ENCODE results near the gene CEP295NL.

CEP295NL gene, protein sequence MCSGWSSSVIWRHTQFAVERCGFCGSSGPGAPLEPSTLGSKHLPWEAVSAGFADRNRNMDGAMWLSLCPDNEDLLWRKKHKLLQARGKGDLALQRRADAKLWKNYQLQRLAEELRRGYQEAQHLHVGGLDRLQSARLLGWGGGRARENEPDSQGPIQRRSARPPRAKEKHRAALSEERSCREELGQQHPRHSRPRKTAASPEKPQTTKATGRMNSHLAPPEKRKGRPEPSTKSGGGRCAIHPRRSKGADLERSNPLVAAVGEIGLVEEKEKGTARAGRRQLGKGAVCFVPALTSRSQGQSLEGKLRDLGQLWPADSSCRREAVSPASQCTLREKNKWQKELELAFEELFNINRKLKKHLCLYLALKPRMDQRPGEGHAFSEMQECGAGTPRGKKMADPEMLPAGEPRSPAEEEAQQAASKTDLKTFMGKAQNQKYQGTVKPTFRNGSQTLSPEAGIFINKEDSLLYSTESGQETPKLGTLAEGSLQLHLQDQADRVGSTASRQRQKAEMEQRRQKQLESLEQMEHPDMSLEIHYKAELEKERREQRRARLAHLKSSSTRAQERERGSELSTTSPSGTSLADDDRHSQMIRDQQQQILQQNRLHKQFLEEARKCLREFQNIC

DNA sequence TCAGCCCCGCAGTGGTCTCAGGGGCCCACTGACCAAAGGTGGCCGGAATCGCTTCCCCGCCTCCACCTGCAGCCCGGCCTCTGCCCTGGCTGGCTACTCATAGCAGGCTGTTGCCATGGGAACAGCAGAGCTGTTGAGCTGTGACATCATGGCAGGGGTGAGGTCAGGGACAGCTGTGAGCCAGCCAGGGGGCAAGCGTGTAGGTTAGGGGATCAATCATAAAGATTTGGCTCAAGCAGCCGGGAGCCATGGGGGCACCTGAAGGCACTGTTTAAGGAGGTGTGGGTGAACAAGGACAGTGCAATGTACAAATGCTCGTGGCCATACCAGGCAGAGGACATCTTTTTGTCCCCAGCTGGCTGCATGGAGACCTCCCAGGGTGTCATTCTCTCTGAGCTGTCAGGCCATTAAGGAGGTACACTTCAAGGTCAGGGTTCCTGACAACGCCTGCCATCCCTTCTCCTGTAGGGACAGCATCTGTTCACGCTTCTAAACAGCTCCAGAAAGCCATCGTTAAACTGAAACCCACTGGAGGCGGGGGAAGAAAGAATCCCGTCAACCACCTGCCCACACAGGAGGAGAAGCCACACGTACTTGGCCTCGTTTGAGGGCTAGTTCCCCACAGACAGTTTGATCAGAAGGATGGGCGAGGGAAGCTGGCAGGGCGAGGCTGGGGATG lies at the start of gene CEP295NL:
Gene CEP295NL, minus strand, starts transcription at position 101 of the 679 bp plus-strand sequence. CDS start 1,373 bp downstream, outside the sequence.
- Histone ChIP-seq H4K20me1 (ENCODE audit: insufficient read depth, low read length) (peaks cover 13% of the 10 kb centered on the region; the same call in 1 of the 2 replicates), H3K79me2 (ENCODE audit: low read length) (peaks cover 100% of the 10 kb centered on the region), H3F3A (ENCODE audit: insufficient read depth, low read length) (no peaks in the 10 kb centered on the region), H3K4me3 (ENCODE audit: low read length) (no peak within 1 kb of the TSS), H3K9me3 (replicated peaks; ENCODE audit: insufficient read depth, low read length) (no peaks in the 10 kb centered on the region), H3K36me3 (replicated peaks; ENCODE audit: insufficient read depth, low read length) (peaks cover 4% of the 10 kb centered on the region; the same call in 1 of the 2 replicates), H3K9me2 (replicated peaks; ENCODE audit: insufficient read depth, low read length) (no peaks in the 10 kb centered on the region), H3K27me3 (replicated peaks; ENCODE audit: insufficient read depth, low read length) (no peaks in the 10 kb centered on the region), H3K9ac (ENCODE audit: low read length) (no peak within 1 kb of the TSS), H3K27ac (ENCODE audit: low read length) (no peak within 1 kb of the TSS), H2AFZ (ENCODE audit: low read length) (no peak within 1 kb of the TSS), H3K4me2 (ENCODE audit: low read depth, low read length) (no peak within 1 kb of the TSS), H3K4me1 (ENCODE audit: low read length) (no peaks in the 10 kb centered on the region)
- no peak for DNase-seq
- TF ChIP-seq EZH2phosphoT487 (IDR thresholded peaks at IDR 0.05; ENCODE audit: low read length) = no peak
- no peak for TF ChIP-seq EZH2 (optimal IDR thresholded peaks at IDR 0.05; ENCODE audit: low read depth, low read length)
- TF ChIP-seq, protein P1, sequence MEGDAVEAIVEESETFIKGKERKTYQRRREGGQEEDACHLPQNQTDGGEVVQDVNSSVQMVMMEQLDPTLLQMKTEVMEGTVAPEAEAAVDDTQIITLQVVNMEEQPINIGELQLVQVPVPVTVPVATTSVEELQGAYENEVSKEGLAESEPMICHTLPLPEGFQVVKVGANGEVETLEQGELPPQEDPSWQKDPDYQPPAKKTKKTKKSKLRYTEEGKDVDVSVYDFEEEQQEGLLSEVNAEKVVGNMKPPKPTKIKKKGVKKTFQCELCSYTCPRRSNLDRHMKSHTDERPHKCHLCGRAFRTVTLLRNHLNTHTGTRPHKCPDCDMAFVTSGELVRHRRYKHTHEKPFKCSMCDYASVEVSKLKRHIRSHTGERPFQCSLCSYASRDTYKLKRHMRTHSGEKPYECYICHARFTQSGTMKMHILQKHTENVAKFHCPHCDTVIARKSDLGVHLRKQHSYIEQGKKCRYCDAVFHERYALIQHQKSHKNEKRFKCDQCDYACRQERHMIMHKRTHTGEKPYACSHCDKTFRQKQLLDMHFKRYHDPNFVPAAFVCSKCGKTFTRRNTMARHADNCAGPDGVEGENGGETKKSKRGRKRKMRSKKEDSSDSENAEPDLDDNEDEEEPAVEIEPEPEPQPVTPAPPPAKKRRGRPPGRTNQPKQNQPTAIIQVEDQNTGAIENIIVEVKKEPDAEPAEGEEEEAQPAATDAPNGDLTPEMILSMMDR (IDR thresholded peaks at IDR 0.05; ENCODE audit: low read length) = no peak

DNA sequence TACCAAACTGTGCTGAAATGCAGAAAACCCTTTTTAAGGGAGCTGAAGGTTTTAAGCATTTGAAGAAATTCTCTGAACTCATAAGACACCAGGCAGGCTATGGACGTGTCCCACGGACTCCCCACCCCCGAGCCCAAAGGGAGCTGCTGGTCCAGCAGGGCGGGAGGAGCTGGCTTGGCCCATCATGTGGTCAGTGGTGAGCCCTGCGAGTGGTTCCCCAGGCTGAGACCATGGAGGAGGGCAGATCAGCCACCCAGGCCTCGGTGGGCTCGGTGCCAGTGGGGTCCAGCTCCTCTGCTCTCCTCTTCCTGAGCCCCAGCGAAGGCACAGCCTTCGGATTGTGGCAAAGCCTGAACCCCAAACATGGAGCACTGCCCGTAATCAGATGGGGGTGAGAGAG lies 49.7 kb upstream of the CEP295NL start:
- H3K79me2 ChIP-seq (ENCODE audit: low read length) = no peaks in the 10 kb centered on the region
- H3F3A ChIP-seq (ENCODE audit: insufficient read depth, low read length) = no peaks in the 10 kb centered on the region
- no peak overlapping the region for H3K4me2 ChIP-seq (ENCODE audit: low read depth, low read length)
- H3K9ac ChIP-seq (ENCODE audit: low read length) = no peak overlapping the region
- H3K36me3 ChIP-seq (replicated peaks; ENCODE audit: insufficient read depth, low read length) = no peaks in the 10 kb centered on the region
- H4K20me1 ChIP-seq (ENCODE audit: insufficient read depth, low read length) = no peaks in the 10 kb centered on the region
- H3K4me1 ChIP-seq (ENCODE audit: low read length) = no peaks in the 10 kb centered on the region
- H3K27ac ChIP-seq (ENCODE audit: low read length) = no peak overlapping the region
- H3K27me3 ChIP-seq (replicated peaks; ENCODE audit: insufficient read depth, low read length) = peaks cover 36% of the 10 kb centered on the region
- DNase-seq = no peak
- no peak overlapping the region for H2AFZ ChIP-seq (ENCODE audit: low read length)
- H3K4me3 ChIP-seq (ENCODE audit: low read length) = no peak overlapping the region
- H3K9me3 ChIP-seq (replicated peaks; ENCODE audit: insufficient read depth, low read length) = no peaks in the 10 kb centered on the region
- H3K9me2 ChIP-seq (replicated peaks; ENCODE audit: insufficient read depth, low read length) = no peaks in the 10 kb centered on the region
- no peak for TF ChIP-seq EZH2 (optimal IDR thresholded peaks at IDR 0.05; ENCODE audit: low read depth, low read length)
- no peak for TF ChIP-seq EZH2phosphoT487 (IDR thresholded peaks at IDR 0.05; ENCODE audit: low read length)
- TF ChIP-seq, protein P1 (IDR thresholded peaks at IDR 0.05; ENCODE audit: low read length) = no peak

DNA sequence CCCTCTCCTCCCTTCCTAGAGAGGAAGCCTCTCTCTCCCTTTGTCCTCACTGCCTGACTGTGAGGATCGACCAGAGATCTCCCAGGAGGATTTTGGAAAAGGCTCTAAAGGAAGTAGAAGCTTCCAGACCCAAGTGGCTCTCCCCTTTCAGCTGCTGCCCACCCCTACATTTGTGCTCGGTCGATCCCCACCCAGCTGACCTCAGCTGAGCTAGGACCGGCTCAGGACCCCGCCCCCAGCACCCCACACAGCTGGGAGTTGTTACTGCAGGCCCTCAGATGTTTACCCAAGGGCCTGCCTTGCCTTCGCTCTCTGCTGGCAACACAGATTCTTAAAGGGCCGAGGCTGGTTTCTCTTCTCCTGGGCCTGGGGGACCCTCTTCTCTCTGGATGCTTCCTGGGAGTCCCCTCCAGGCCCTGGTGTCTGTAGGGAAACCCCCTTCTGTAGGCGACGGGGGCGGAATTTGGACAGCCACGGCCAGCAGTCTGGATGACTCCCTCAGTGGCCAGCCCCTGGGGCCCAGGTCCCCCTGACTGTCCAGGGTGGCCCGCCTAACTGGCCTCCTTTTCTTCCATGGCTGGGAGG lies 49.1 kb upstream of the CEP295NL start:
- Histone ChIP-seq H3K9me2 (replicated peaks; ENCODE audit: insufficient read depth, low read length) (no peaks in the 10 kb centered on the region), H3K4me3 (ENCODE audit: low read length) (no peak overlapping the region), H3F3A (ENCODE audit: insufficient read depth, low read length) (no peaks in the 10 kb centered on the region), H3K36me3 (replicated peaks; ENCODE audit: insufficient read depth, low read length) (no peaks in the 10 kb centered on the region), H3K27me3 (replicated peaks; ENCODE audit: insufficient read depth, low read length) (peaks cover 33% of the 10 kb centered on the region), H3K4me1 (ENCODE audit: low read length) (no peaks in the 10 kb centered on the region), H3K9ac (ENCODE audit: low read length) (no peak overlapping the region), H3K4me2 (ENCODE audit: low read depth, low read length) (no peak overlapping the region), H4K20me1 (ENCODE audit: insufficient read depth, low read length) (no peaks in the 10 kb centered on the region), H3K9me3 (replicated peaks; ENCODE audit: insufficient read depth, low read length) (no peaks in the 10 kb centered on the region), H3K27ac (ENCODE audit: low read length) (no peak overlapping the region), H2AFZ (ENCODE audit: low read length) (no peak overlapping the region), H3K79me2 (ENCODE audit: low read length) (no peaks in the 10 kb centered on the region)
- TF ChIP-seq, protein P1 (IDR thresholded peaks at IDR 0.05; ENCODE audit: low read length) = no peak
- TF ChIP-seq EZH2 (optimal IDR thresholded peaks at IDR 0.05; ENCODE audit: low read depth, low read length) (no peak), EZH2phosphoT487 (IDR thresholded peaks at IDR 0.05; ENCODE audit: low read length) (no peak)
- no peak for DNase-seq

All from MM.1S (cell line).